ENCODE data around the gene CLCN3.
"Not testable (repeated sequence)": the region's sequence is repeated elsewhere in the genome, so short reads cannot be mapped to it uniquely, and the experiment has no call there.

DNA sequence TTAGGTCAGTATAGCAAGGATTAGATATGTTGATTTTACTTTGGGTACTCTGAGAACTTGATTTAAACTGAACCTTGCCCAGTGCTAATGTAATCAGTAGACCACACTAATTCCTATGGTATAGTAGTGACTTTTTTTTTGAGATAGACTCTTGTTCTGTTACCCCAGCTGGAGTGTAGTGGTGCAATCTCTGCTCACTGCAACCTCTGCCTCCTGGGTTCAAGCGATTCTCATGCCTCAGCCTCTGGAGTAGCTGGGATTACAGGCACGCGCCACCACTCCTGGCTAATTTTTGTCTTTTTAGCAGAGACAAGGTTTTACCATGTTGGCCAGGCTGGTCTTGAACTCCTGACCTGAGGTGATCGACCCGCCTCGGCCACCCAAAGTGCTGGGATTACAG lies 3.6 kb downstream of the CLCN3 start:
- TF ChIP-seq, protein P1, sequence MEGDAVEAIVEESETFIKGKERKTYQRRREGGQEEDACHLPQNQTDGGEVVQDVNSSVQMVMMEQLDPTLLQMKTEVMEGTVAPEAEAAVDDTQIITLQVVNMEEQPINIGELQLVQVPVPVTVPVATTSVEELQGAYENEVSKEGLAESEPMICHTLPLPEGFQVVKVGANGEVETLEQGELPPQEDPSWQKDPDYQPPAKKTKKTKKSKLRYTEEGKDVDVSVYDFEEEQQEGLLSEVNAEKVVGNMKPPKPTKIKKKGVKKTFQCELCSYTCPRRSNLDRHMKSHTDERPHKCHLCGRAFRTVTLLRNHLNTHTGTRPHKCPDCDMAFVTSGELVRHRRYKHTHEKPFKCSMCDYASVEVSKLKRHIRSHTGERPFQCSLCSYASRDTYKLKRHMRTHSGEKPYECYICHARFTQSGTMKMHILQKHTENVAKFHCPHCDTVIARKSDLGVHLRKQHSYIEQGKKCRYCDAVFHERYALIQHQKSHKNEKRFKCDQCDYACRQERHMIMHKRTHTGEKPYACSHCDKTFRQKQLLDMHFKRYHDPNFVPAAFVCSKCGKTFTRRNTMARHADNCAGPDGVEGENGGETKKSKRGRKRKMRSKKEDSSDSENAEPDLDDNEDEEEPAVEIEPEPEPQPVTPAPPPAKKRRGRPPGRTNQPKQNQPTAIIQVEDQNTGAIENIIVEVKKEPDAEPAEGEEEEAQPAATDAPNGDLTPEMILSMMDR (IDR thresholded peaks at IDR 0.05; ENCODE audit: insufficient read depth, low read length, poor library complexity, severe bottlenecking) = not testable (repeated sequence)
- not testable (repeated sequence) for TF ChIP-seq EZH2phosphoT487 (conservative IDR thresholded peaks at IDR 0.05; ENCODE audit: low read length)
